Subcutaneous adipose tissue (tissue), 4 donors: Measurements from ENCODE around the gene SLC20A1. TPM values are rescaled to one million over a fixed set of nuclear protein-coding genes. Genes with fewer than 3 reads are reported as not detected.

Experiments used
- CTCF ChIP-seq: fragments of 450-650 bp; IDR thresholded peaks from one replicate; pipeline ENCODE4 v1.5.1; 2016; ENCODE audit warnings: low read depth, mild to moderate bottlenecking, control low read depth, antibody characterized with exemption, moderate library complexity
- total RNA-seq, 4 donors: library from RNA; depleted of rRNA; stranded (reverse); fragments of >200 nt; gene quantifications; one replicate each; pipeline ENCODE4 v1.1.0, GENCODE V29; 2016

SLC20A1 gene
- total RNA-seq, 4 donors from 2014 or later = 14.9 to 40.8 (median 33.5) TPM

DNA sequence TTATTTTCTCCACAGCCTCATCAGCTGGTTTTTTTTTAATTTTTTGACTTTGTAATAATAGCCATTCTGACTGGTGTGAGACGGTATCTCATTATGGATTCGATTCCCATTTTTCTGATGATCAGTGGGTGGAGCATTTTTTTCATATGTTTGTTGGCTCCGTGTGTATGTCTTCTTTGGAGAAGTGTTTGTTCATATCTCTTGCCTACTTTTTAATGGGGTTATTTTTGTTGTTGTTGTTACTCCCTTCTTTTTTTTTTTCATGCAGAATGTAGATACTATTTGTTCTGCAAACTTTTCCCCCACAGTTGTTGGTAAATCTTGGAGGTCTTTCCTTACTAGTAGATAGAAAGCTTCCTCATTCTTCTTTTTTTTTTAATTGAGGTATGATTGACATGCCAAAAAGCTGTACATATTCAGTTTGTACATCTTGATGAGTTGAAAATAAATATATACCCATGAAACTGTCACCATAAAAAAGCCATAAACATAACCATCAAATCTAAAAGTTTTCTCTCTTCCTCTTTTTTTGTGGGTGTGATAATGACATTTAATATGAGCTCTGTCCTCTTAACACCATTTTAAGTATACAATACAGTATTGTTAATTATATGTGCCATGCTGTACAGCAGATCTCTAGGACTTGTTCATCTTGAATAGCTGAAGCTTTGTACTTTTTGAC lies 53.2 kb downstream of the SLC20A1 start:
- TF ChIP-seq CTCF = no peak

DNA sequence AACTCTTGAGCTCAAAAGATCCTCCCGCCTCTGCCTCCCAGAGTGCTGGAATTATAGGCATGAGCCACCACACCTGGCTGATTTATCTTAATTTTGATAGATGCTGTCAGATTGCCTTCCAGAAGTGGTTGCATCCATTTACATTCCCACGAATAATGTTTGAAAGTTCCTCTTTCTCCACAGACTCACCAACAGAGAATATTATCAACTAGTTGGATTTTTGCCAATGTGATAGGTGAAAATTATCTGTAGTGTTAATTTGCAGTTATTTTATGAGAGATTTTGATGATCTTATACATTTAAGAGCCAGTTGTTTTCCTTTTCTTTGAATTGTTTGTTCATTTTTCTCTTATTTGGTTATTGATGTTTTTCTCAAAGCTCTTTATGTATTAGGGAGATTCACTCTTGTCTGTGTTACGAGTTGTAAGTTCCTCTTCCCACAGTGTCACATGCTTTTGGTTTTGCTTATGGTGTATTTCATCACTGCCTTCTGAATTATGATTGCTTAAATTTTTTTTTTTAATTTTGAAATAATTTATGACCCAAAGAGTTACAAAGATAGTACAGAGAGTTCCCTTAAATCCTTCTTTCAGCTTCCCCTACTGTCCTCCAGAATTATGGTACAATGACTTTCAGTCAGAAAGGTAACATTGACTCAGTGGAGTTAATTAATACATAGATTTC lies 54.4 kb downstream of the SLC20A1 start:
- TF ChIP-seq CTCF = no peak

- TF ChIP-seq CTCF = no peak
Measured at GRCh38 chr2:112701052-112701451, 55.3 kb downstream of the SLC20A1 start.

GRCh38 chr2:112703684-112704083 lies 57.9 kb downstream of the SLC20A1 start:
- TF ChIP-seq CTCF = no peak

DNA sequence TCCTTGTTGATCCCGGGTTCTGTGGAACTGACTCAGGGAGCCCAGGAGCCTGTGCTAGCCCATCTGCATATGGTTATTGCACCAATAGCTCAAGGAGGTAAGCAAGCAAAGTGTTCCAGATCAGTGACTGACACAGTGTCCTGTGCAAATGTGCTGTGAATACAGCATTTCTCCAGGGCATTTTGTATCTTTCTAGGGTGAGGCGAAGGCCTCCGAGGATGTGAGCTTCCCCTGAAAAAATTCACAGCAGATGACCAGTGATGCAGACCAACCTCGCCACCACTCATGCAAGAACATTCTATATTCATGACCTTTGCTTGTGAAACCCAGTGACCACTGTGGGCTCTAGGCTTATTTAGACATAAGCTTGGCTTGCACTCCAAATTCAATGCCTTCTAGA lies 59.8 kb downstream of the SLC20A1 start:
- no peak for TF ChIP-seq CTCF

- no peak for TF ChIP-seq CTCF
Measured at GRCh38 chr2:112706170-112706664, 60.5 kb downstream of the SLC20A1 start.

GRCh38 chr2:112708968-112709367 lies 63.2 kb downstream of the SLC20A1 start:
- no peak for TF ChIP-seq CTCF
